HG03103 (cell line): ENCODE data around the gene SLC25A26.

ENCODE experiments used
- ATAC-seq: cut with Tn5 transposase; IDR thresholded peaks from one replicate; pipeline ENCODE4 v1.9.1; 2021; ENCODE audit warnings: low read depth; ENCODE audit not compliant: unreplicated experiment

Gene SLC25A26

DNA sequence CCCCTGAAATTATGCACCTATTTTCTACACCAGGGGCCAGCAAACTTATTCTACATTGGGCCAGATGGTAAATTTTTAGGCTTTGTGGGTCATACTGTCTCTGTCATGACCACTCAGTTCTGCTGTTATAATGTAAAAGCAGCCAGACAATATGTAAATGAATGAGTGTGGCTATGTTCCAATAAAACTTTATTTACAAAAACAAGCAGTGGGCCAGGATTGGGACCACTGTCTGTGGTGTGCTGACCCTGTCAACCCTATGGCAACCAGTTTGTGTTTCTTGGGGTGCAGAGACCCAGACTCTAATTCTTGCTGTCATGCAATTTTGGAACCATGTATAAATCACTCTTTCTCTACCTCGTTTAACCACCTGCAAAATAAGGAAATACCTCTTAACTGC is 205.3 kb downstream of the SLC25A26 start:
- no peak for ATAC-seq

DNA sequence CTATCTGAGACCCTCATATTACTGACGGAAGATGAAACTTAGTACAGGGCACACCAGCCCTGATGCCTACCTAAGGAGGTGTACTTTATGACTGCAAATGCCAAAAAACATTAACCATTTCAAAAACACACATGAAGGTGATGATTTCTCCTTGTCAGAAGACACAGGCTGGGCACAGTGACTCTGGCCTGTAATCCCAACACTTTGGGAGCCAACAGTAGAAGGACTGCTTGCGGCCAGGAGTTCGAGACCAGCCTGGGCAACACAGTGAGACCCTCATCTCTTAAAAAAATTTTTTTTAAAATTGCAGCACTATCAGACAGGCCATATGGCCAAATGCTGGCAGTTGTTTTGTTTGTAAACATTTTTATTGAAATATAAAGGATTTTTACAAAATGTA is 206.6 kb downstream of the SLC25A26 start:
- ATAC-seq = no peak

DNA sequence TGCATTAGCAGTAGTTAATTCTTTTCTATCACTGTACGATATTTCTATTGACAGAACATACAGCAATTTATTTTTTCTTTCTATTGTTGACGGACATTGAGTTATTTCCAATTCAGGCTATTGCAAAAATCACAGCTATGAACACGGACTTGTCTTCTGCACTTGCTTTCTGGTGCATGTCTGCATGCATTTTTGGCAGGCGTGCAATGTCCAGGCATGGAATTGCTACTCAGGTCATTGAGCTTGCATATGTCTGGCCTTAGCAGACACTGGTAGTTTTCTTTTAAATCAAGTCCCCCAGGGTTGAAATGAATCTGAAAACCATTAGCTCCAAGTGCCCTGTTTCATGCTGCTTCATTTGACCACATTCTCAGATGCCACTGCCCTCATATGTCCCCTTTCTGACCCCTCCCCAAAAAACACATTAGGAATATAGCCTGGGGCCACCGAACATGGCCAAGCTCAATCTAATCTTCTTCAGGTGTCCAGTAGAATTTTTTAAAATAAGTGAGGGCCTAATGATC is 207.2 kb downstream of the SLC25A26 start:
- no peak for ATAC-seq
